Measurements from ENCODE around the gene YPEL2.
A peak's percentile ranks its signal among the peaks of the same experiment; 100 is the strongest.

Gene YPEL2

DNA sequence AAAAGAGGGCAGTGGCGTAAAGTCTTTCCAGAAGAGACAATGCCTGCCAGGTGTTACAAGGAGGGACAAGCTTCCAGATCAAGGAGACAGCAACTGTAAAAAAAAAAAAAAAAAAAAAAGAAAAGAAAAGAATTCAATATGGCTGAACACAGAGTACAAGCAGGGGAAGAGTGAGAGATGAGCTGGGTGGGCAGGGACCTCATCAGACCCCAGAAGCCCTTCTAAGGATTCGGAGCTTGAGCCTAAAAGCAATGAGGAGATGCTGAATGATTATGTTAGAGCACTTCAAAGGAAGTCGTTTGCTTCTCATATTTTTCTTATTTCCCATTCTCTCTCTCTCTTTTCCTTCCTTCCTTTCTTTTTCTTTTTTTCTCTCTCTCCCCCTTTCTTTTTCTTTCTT, 103.0 kb downstream of the YPEL2 start:
- DNase-seq (ENCODE audit: low read depth), result no peak

DNA sequence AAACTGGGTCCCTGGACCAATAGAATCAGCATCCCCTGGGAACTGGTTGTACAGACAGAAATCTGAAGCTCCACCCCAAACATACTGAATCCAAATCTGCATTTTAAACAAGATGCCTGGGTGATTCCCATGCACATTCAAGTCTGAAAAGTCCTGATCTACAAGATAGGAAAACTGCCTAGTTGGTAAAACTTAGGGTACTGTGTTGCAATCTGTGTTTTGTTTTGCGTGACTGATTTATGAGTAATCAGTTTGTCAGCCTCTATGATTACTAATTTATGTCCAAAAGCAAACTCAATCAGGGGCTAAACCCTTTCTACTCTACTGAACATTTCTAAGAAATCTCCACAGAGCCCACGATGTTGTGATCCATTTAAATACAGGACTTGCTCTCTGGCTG, 103.8 kb downstream of the YPEL2 start:
- DNase-seq (ENCODE audit: low read depth), result no peak

DNA sequence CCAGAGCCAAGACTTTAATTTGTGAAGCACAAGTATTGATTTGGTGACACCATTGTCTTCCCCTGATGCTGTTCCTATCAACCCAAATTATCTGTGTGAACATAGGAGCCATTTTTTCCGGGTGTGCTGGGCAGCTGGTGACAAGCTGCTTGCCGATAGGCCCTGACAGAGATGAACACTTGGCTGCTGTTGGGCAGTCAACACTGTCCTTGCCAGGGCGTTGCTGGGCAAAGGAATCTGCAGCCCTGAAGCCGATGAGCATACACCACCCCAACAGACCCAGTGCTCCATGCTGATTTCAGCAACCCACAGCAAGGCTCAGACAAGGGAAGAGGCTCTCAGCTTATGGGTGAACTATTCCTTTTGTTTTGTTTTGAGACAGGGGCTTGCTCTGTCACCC, 105.4 kb downstream of the YPEL2 start:
- no peak for DNase-seq (ENCODE audit: low read depth)

DNA sequence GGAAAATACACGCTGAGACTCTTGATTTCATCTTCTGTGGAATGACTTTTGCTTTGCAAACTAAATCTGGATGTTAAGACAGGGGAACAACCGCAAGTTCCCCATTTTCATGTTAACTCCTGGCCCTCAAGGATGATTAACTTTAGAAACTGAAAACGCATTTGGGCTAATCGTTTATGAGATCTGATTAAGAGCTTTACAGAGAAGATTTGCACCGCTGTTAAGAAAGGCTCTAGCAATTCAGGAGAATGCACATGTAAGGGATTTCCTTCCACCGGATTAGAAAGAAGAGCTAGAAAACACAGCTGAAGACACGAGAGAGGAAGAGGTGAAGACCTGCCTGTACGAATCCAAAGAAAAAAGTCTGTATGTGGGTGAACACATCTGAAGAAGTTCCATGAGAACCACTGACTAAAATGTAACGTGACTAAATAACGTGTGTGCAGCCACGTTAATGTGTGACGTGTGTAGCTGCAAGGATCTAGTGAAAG, 106.4 kb downstream of the YPEL2 start:
- no peak for DNase-seq (ENCODE audit: low read depth)

DNA sequence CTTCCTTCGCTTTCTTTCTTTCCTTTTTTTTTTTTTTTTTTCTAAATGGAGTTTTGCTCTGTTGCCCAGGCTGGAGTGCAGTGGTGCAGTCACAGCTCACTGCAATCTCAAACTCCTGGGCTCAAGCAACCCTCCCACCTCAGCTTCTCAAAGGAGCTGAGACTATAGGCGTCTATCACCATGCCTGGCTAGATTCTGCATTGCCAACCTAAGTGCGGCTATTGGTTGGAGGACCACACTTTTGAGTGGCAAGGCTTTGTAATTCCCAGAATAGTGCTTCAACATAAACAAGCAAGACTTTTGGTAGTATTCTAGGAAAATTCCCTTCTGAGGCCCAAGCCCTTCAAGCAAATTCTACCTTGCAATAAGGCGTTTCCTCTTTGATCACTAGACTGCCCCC, 107.8 kb downstream of the YPEL2 start:
- DNase-seq (ENCODE audit: low read depth), result no peak

DNA sequence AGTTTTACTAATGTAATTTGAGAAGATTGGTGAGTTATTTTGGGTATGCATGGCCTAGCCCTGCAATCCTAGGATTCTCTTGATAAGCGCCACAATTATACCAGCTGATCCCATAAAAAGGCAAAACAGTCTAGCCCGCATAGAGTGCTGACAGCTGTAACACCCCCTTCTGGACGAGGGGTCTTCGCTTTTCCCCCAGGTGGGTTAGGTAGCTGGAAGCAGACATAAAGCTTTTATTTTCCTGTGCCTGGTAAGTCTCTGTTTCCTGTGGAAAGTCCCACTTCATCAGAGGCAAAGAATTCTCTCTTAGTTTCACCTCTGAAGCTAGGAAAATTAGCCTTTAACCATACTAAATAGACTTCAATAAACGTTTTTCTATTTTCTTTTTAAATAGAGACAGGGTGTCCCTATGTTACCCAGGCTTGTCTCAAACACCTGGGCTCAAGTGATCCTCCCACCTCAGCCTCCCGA, 108.3 kb downstream of the YPEL2 start:
- DNase-seq (ENCODE audit: low read depth), result no peak

DNA sequence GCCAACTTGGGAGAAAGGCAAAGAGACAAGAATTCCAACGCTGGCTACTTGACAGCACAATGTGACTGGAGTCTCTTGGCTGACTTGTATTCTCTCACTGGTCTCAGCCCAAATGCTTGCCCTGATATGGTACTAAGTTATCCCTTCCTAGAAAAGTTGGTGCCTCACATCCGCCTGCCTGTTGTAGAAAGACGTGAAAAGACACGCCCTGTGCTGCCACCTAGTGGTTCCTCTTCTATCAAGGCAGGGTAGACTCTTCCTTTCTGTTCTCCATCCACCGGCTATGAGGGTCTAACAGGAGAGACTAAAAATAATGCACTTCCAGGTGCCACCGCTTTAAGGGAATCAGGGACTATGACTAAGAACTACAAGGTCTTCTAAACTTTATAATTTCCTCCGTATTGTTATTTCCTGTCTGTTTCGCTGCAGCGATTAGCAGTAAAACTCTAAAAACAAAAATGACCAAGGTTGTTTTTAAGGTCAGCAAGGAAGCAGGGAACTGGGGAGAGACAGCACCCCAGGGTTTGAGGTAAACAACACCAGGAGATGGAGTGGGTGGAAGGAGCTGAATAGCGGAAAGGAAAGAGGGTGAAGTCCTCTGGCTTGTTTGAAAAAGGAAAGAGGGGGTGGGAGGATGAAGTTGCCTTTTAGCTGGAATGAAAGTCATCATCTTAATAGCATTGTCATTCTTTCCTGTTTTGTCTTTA, 109.5 kb downstream of the YPEL2 start:
- peak; percentile 73 for DNase-seq (ENCODE audit: low read depth)

DNA sequence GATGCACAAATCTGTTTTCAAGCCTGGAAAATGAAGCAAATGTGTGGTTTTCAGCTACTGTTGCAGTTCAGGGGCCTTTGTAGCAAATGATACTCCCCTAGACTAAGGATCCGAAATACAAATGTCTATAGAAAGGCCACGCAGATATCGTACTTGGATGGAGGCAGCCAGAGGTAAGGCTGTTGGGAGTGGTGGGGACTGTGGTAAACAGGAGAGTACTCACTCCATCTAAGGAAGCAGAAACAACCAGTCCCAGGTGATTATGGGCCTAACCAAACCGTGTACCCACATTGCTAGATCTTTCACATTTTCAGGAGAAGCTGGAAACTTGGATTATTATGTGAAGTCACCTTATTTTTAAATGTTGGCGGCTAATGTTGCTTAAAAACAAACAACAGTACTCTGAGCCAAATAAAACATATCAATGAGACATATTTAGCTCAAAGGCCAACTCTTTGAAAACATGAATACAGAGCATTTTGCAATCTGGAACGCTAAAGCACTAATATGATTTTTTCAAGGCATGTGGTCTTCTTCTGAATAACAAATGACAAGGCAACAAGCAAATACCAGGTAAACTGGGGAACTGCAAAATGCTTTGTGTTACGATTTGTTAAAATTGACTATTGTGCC, 110.1 kb downstream of the YPEL2 start:
- no peak for DNase-seq (ENCODE audit: low read depth)

DNA sequence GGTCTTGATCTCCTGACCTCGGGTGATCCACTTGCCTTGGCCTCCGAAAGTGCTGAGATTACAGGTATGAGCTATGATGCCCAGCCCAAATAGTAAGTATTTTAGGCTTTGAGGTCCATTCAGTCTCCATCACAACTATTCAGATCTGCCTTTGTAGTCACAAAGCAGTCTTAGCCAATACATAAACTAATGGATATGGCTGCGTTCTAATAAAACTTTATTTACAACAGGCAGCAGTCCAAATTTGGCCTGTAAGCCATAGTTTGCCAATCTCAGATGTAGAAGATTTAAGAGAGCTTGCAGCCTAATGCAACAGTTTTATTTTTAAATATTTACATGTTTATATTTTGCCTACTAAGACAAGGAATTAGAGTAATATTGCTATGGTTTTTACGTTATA, 111.7 kb downstream of the YPEL2 start:
- DNase-seq (ENCODE audit: low read depth), result no peak

Data from stimulated activated CD8-positive, alpha-beta memory T cell treated with anti-CD3 and anti-CD28 coated beads, Interleukin-4, amount 100 ng/mL, for 24 hours (primary cell).